SK-N-SH treated with all-trans-retinoic acid at 6 μM for 48 hours (cell line): ENCODE measurements around the gene SRXN1.

Experiments
- ATAC-seq: fragments of 200-7000 bp; cut with Tn5 transposase; 3 replicates; pipeline ENCODE4 v1.9.1; 2020; ENCODE audit warnings: mild to moderate bottlenecking, moderate library complexity
- ARNTL ChIP-seq: fragments of 450-650 bp; formaldehyde crosslinking; IDR thresholded peaks from 2 replicates; pipeline ENCODE4 v1.5.0; 2020; ENCODE audit warnings: low read depth, mild to moderate bottlenecking, moderate library complexity, borderline replicate concordance
- BACH2 ChIP-seq: fragments of 250-450 bp; sonication (Bioruptor Pico); IDR thresholded peaks from 2 replicates; pipeline ENCODE4 v1.9.0; 2021; ENCODE audit warnings: mild to moderate bottlenecking, borderline replicate concordance
- CSDC2 ChIP-seq: fragments of 250-450 bp; sonication (Bioruptor Pico); IDR thresholded peaks from 2 replicates; pipeline ENCODE4 v1.5.0; 2020; ENCODE audit warnings: mild to moderate bottlenecking, moderate library complexity
- CSRNP3 ChIP-seq: fragments of 250-450 bp; sonication (Bioruptor Pico); IDR thresholded peaks from 2 replicates; pipeline ENCODE4 v1.5.1; 2021; ENCODE audit warnings: mild to moderate bottlenecking, moderate library complexity
- ESRRG ChIP-seq: fragments of 250-450 bp; sonication (Bioruptor Pico); IDR thresholded peaks from 2 replicates; pipeline ENCODE4 v1.6.1; 2021; ENCODE audit warnings: mild to moderate bottlenecking
- GLIS3 ChIP-seq: fragments of 250-450 bp; sonication (Bioruptor Pico); IDR thresholded peaks from 2 replicates; pipeline ENCODE4 v1.5.0; 2020; ENCODE audit warnings: mild to moderate bottlenecking, moderate library complexity
- ISL1 ChIP-seq: fragments of 250-450 bp; sonication (Bioruptor Pico); IDR thresholded peaks from 2 replicates; pipeline ENCODE4 v2.1.2; 2022; ENCODE audit warnings: mild to moderate bottlenecking, moderate library complexity
- OSR1 ChIP-seq: fragments of 250-450 bp; sonication (Bioruptor Pico); IDR thresholded peaks from 2 replicates; pipeline ENCODE4 v1.8.0; 2022; ENCODE audit warnings: moderate library complexity, mild to moderate bottlenecking, inconsistent platforms
- POU6F1 ChIP-seq: fragments of 250-450 bp; sonication (Bioruptor Pico); IDR thresholded peaks from 2 replicates; pipeline ENCODE4 v1.8.0; 2021; ENCODE audit warnings: low read depth, mild to moderate bottlenecking, moderate library complexity, borderline replicate concordance
- PPARA ChIP-seq: fragments of 250-450 bp; sonication (Bioruptor Pico); IDR thresholded peaks from 2 replicates; pipeline ENCODE4 v1.5.0; 2020; ENCODE audit warnings: mild to moderate bottlenecking, borderline replicate concordance
- RARB ChIP-seq: fragments of 250-450 bp; sonication (Bioruptor Pico); IDR thresholded peaks from 2 replicates; pipeline ENCODE4 v1.8.0; 2021; ENCODE audit warnings: mild to moderate bottlenecking, moderate library complexity
- TCF4 ChIP-seq: fragments of 250-450 bp; sonication (Bioruptor Pico); IDR thresholded peaks from 2 replicates; pipeline ENCODE4 v1.8.0; 2021; ENCODE audit warnings: mild to moderate bottlenecking, moderate library complexity, borderline replicate concordance
- TOX ChIP-seq: fragments of 250-450 bp; sonication (Bioruptor Pico); IDR thresholded peaks from 2 replicates; pipeline ENCODE4 v1.8.0; 2021; ENCODE audit warnings: mild to moderate bottlenecking, moderate library complexity, borderline replicate concordance
- ZC3H10 ChIP-seq: fragments of 250-450 bp; sonication (Bioruptor Pico); IDR thresholded peaks from 2 replicates; pipeline ENCODE4 v1.5.1; 2021; ENCODE audit warnings: mild to moderate bottlenecking, moderate library complexity
- ZFP30 ChIP-seq: fragments of 450-650 bp; formaldehyde crosslinking; IDR thresholded peaks from 2 replicates; pipeline ENCODE4 v1.5.0; 2022; ENCODE audit warnings: mild to moderate bottlenecking, moderate library complexity
- ZNF565 ChIP-seq: fragments of 450-650 bp; formaldehyde crosslinking; conservative IDR thresholded peaks from 2 replicates; pipeline ENCODE4 v1.5.0; 2020; ENCODE audit warnings: low read depth, mild to moderate bottlenecking, moderate library complexity
- ZNF70 ChIP-seq: fragments of 450-650 bp; formaldehyde crosslinking; IDR thresholded peaks from 2 replicates; pipeline ENCODE4 v1.5.0; 2020; ENCODE audit warnings: mild to moderate bottlenecking, moderate library complexity
- ZNF8 ChIP-seq: fragments of 450-650 bp; formaldehyde crosslinking; IDR thresholded peaks from 2 replicates; pipeline ENCODE4 v1.5.0; 2020; ENCODE audit warnings: mild to moderate bottlenecking, moderate library complexity
- TF ChIP-seq, protein P1 (sequence below): fragments of 250-450 bp; sonication (Bioruptor Pico); IDR thresholded peaks from 2 replicates; pipeline ENCODE4 v1.8.0; 2020; ENCODE audit warnings: mild to moderate bottlenecking, moderate library complexity, borderline replicate concordance
- TF ChIP-seq, protein P2 (sequence below): fragments of 250-450 bp; sonication (Bioruptor Pico); IDR thresholded peaks from 2 replicates; pipeline ENCODE4 v1.5.1; 2020; ENCODE audit warnings: low read depth, mild to moderate bottlenecking, moderate library complexity
- TF ChIP-seq, protein P3 (sequence below): fragments of 250-450 bp; sonication (Bioruptor Pico); IDR thresholded peaks from 2 replicates; pipeline ENCODE4 v1.5.0; 2020; ENCODE audit warnings: mild to moderate bottlenecking, moderate library complexity

The SRXN1 gene

DNA sequence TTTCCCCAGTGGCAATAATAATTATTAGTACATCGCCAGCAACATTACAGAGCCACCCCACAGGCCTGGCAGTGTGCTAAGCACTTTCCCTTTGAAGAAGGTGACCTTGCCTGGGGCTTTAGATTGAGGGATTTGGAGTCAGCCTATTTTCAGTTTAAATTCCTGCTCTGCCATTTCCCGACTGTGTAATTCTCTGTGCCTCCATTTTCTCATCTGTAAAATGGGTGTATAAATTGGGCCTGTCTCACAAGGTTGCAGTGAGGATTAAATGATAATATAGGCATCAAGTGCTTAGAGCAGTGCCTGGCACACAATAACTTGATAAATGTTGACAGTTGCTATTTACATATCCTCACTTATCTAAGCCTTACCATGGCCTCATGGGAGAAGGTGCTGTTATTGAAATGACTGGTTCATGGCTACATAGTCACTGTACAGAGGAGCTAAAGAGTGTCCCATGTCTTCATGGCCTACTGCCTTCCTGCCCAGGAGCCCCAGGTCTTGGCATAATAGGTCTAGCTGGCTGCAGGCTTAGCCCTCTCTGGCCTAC, 27.7 kb upstream of the SRXN1 start:
- TF ChIP-seq TOX (CRISPR knock-in tag) = no peak
- no peak for TF ChIP-seq ISL1
- no peak for TF ChIP-seq BACH2 (CRISPR knock-in tag)
- TF ChIP-seq ZNF565 = no peak
- TF ChIP-seq GLIS3 (CRISPR knock-in tag) = no peak
- no peak for TF ChIP-seq ESRRG
- TF ChIP-seq CSDC2 (CRISPR knock-in tag) = no peak
- TF ChIP-seq RARB (CRISPR knock-in tag) = no peak
- TF ChIP-seq ARNTL (CRISPR knock-in tag) = no peak
- no peak for ATAC-seq

- TF ChIP-seq ESRRG = no peak
- TF ChIP-seq OSR1 (CRISPR knock-in tag) = no peak
- TF ChIP-seq ISL1 = no peak
- TF ChIP-seq, protein P1, sequence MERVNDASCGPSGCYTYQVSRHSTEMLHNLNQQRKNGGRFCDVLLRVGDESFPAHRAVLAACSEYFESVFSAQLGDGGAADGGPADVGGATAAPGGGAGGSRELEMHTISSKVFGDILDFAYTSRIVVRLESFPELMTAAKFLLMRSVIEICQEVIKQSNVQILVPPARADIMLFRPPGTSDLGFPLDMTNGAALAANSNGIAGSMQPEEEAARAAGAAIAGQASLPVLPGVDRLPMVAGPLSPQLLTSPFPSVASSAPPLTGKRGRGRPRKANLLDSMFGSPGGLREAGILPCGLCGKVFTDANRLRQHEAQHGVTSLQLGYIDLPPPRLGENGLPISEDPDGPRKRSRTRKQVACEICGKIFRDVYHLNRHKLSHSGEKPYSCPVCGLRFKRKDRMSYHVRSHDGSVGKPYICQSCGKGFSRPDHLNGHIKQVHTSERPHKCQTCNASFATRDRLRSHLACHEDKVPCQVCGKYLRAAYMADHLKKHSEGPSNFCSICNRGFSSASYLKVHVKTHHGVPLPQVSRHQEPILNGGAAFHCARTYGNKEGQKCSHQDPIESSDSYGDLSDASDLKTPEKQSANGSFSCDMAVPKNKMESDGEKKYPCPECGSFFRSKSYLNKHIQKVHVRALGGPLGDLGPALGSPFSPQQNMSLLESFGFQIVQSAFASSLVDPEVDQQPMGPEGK (CRISPR knock-in tag) = no peak
- TF ChIP-seq ZFP30 (CRISPR knock-in tag) = no peak
- TF ChIP-seq ZNF8 = no peak
- TF ChIP-seq RARB (CRISPR knock-in tag) = no peak
- no peak for TF ChIP-seq CSDC2 (CRISPR knock-in tag)
- TF ChIP-seq CSRNP3 (CRISPR knock-in tag) = no peak
- TF ChIP-seq TOX (CRISPR knock-in tag) = no peak
- no peak for TF ChIP-seq ARNTL (CRISPR knock-in tag)
- TF ChIP-seq, protein P2, sequence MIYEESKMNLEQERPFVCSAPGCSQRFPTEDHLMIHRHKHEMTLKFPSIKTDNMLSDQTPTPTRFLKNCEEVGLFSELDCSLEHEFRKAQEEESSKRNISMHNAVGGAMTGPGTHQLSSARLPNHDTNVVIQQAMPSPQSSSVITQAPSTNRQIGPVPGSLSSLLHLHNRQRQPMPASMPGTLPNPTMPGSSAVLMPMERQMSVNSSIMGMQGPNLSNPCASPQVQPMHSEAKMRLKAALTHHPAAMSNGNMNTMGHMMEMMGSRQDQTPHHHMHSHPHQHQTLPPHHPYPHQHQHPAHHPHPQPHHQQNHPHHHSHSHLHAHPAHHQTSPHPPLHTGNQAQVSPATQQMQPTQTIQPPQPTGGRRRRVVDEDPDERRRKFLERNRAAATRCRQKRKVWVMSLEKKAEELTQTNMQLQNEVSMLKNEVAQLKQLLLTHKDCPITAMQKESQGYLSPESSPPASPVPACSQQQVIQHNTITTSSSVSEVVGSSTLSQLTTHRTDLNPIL = no peak
- TF ChIP-seq, protein P3, sequence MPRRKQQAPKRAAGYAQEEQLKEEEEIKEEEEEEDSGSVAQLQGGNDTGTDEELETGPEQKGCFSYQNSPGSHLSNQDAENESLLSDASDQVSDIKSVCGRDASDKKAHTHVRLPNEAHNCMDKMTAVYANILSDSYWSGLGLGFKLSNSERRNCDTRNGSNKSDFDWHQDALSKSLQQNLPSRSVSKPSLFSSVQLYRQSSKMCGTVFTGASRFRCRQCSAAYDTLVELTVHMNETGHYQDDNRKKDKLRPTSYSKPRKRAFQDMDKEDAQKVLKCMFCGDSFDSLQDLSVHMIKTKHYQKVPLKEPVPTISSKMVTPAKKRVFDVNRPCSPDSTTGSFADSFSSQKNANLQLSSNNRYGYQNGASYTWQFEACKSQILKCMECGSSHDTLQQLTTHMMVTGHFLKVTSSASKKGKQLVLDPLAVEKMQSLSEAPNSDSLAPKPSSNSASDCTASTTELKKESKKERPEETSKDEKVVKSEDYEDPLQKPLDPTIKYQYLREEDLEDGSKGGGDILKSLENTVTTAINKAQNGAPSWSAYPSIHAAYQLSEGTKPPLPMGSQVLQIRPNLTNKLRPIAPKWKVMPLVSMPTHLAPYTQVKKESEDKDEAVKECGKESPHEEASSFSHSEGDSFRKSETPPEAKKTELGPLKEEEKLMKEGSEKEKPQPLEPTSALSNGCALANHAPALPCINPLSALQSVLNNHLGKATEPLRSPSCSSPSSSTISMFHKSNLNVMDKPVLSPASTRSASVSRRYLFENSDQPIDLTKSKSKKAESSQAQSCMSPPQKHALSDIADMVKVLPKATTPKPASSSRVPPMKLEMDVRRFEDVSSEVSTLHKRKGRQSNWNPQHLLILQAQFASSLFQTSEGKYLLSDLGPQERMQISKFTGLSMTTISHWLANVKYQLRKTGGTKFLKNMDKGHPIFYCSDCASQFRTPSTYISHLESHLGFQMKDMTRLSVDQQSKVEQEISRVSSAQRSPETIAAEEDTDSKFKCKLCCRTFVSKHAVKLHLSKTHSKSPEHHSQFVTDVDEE = no peak
- no peak for TF ChIP-seq PPARA (CRISPR knock-in tag)
- TF ChIP-seq ZC3H10 (CRISPR knock-in tag) = no peak
- no peak for ATAC-seq
Observed at GRCh38 chr20:677957-678356, 25.0 kb upstream of the SRXN1 start.

DNA sequence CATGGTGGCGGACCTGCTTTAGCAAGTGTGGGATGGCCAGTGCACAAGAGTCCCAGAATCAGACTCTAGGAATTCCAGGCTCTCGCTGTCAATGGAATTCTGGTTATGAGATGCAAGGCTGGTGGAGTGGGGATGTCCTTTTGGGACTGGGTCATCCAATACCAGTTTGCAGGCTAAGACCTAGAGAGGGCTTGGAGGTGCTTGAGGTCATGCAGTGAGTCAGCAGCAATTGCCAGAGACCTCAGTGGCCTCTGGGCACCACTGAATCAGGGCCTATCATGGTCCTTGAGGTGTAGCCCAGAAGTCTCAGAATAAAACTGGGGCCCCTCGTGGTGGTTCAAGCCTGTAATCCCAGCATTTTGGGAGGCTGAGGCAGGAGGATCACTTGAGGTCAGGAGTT, 24.0 kb upstream of the SRXN1 start:
- ATAC-seq = no peak
- no peak for TF ChIP-seq POU6F1 (CRISPR knock-in tag)
- TF ChIP-seq ZNF565 = no peak
- TF ChIP-seq TCF4 (CRISPR knock-in tag) = no peak
- TF ChIP-seq ARNTL (CRISPR knock-in tag) = no peak
- no peak for TF ChIP-seq CSRNP3 (CRISPR knock-in tag)
- TF ChIP-seq ZNF70 (CRISPR knock-in tag) = no peak
- TF ChIP-seq BACH2 (CRISPR knock-in tag) = no peak
- TF ChIP-seq, protein P1 (CRISPR knock-in tag) = no peak
- TF ChIP-seq OSR1 (CRISPR knock-in tag) = no peak
- TF ChIP-seq PPARA (CRISPR knock-in tag) = no peak
- TF ChIP-seq, protein P3 = no peak
- TF ChIP-seq ISL1 = no peak
- no peak for TF ChIP-seq ZNF8
- no peak for TF ChIP-seq RARB (CRISPR knock-in tag)
